GM10266 (cell line): ENCODE data around the gene BEGAIN.

Experiments
- DNase-seq: peaks from one replicate; pipeline ENCODE4 v3.0.0; 2012; ENCODE audit errors: extremely low spot score
- CTCF ChIP-seq: IDR thresholded peaks from 2 replicates; pipeline ENCODE4 v1.5.1; 2012; ENCODE audit warnings: mild to moderate bottlenecking, low read depth; ENCODE audit not compliant: control insufficient read depth, insufficient read depth; ENCODE audit errors: missing control alignments

The BEGAIN gene

GRCh38 chr14:100495917-100496316 lies 91.3 kb downstream of the BEGAIN start:
- no peak for TF ChIP-seq CTCF

GRCh38 chr14:100494645-100495044 lies 92.6 kb downstream of the BEGAIN start:
- DNase-seq: no peak
- TF ChIP-seq CTCF: no peak

More at GRCh38 chr14:100495917-100496316, 91.3 kb downstream of the BEGAIN start:
- DNase-seq: no peak

GRCh38 chr14:100490252-100490651 lies 97.0 kb downstream of the BEGAIN start:
- no peak for DNase-seq
- TF ChIP-seq CTCF: no peak

GRCh38 chr14:100488057-100488456 lies 99.2 kb downstream of the BEGAIN start:
- no peak for TF ChIP-seq CTCF
- no peak for DNase-seq

- no peak for DNase-seq
- no peak for TF ChIP-seq CTCF
Observed at GRCh38 chr14:100487304-100487703, 99.9 kb downstream of the BEGAIN start.
